ENCODE measurements around the gene ZNF454. TPM values are rescaled to one million over a fixed set of nuclear protein-coding genes. Genes with fewer than 3 reads are reported as not detected.

The ZNF454 gene
- total RNA-seq, 1 donor from 2014 or later = 4.2 TPM

DNA sequence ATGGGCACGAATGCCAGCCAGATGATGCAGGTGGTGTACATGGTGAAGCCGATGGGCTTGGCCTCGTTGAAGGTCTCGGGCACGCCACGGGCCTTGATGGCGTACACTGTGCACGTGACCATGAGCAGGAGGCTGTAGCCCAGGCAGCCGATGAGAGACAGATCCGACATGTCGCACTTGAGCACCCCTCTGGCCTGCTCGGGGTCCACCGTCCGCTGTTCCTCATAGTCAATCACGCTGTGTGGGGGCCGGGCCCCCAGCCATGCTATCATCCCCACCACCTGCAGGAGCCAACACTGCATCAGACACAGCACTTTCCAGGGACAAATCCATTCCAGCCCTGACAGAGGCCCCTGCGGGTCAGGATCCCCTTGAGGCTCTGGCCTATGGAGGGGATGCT, 41.9 kb downstream of the ZNF454 start:
- Histone ChIP-seq H3K27me3 (ENCODE audit: control insufficient read depth in 3 of 3, insufficient read depth in 3 of 3, low read length in 3 of 3) (no peaks in the 10 kb centered on the region), H3K4me3 (ENCODE audit: low read length in 3 of 3) (no peak overlapping the region), H3K27ac (ENCODE audit: low read depth, low read length) (no peak overlapping the region), H3K9ac (ENCODE audit: low read depth in 1 of 3, low read length in 3 of 3) (no peak overlapping the region), H3K4me1 (ENCODE audit: control insufficient read depth in 3 of 3, insufficient read depth in 3 of 3, low read length in 3 of 3) (no peaks in the 10 kb centered on the region), H3K36me3 (ENCODE audit: control insufficient read depth in 3 of 3, insufficient read depth in 3 of 3, low read length in 3 of 3) (no peaks in the 10 kb centered on the region), H3K9me3 (ENCODE audit: control insufficient read depth in 3 of 3, low read length in 3 of 3) (peaks cover 10 to 31% (median 11%) of the 10 kb centered on the region in 3 donors)

- no peaks in the 10 kb centered on the region for H3K4me1 ChIP-seq (ENCODE audit: control insufficient read depth in 3 of 3, insufficient read depth in 3 of 3, low read length in 3 of 3)
- no peaks in the 10 kb centered on the region for H3K36me3 ChIP-seq (ENCODE audit: control insufficient read depth in 3 of 3, insufficient read depth in 3 of 3, low read length in 3 of 3)
- H3K9ac ChIP-seq (ENCODE audit: low read depth in 1 of 3, low read length in 3 of 3) = no peak overlapping the region
- H3K27ac ChIP-seq (ENCODE audit: low read depth, low read length) = no peak overlapping the region
- no peaks in the 10 kb centered on the region for H3K27me3 ChIP-seq (ENCODE audit: control insufficient read depth in 3 of 3, insufficient read depth in 3 of 3, low read length in 3 of 3)
- H3K9me3 ChIP-seq (ENCODE audit: control insufficient read depth in 3 of 3, low read length in 3 of 3) = peaks cover 10 to 35% (median 11%) of the 10 kb centered on the region in 3 donors
- no peak overlapping the region for H3K4me3 ChIP-seq (ENCODE audit: low read length in 3 of 3)
Observed at GRCh38 chr5:178983728-178984127, 42.7 kb downstream of the ZNF454 start.

- no peak overlapping the region for H3K4me3 ChIP-seq (ENCODE audit: low read length in 3 of 3)
- H3K36me3 ChIP-seq (ENCODE audit: control insufficient read depth in 3 of 3, insufficient read depth in 3 of 3, low read length in 3 of 3) = no peaks in the 10 kb centered on the region
- H3K9me3 ChIP-seq (ENCODE audit: control insufficient read depth in 3 of 3, low read length in 3 of 3) = peaks cover 4 to 31% (median 13%) of the 10 kb centered on the region in 3 donors
- H3K27ac ChIP-seq (ENCODE audit: low read depth, low read length) = no peak overlapping the region
- H3K4me1 ChIP-seq (ENCODE audit: control insufficient read depth in 3 of 3, insufficient read depth in 3 of 3, low read length in 3 of 3) = no peaks in the 10 kb centered on the region
- H3K9ac ChIP-seq (ENCODE audit: low read depth in 1 of 3, low read length in 3 of 3) = no peak overlapping the region
- H3K27me3 ChIP-seq (ENCODE audit: control insufficient read depth in 3 of 3, insufficient read depth in 3 of 3, low read length in 3 of 3) = no peaks in the 10 kb centered on the region
Observed at GRCh38 chr5:178984145-178985072, 43.4 kb downstream of the ZNF454 start.

DNA sequence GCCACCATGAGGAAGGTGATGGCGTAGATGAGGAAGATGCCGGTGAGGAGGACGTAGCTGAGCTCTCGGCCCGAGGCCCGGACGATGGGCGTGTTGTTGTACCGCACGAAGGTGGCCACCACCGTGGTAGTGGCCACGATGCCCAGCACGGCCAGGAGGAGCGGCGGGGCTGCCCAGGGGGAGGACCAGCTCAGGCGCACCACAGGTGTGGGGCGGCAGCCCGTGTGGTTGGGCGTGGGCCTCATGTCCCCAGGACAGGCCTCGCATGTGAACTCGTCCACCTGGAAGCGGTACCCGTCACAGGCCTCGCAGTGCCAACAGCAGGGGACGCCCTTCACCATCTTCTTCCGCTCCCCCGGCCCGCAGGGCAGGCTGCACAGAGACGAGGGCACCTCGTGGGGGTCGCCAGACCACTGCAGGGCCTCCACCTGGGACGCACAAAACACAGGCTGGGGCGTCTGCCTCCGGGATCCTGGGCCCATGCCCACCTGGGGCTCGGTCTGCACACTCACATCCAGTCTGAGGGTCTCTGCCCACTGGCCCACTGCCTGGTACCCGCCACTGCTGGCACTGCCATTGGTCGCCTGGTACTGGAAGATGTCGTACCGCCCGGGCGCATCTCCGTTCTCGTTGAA, 45.4 kb downstream of the ZNF454 start:
- no peaks in the 10 kb centered on the region for H3K4me1 ChIP-seq (ENCODE audit: control insufficient read depth in 3 of 3, insufficient read depth in 3 of 3, low read length in 3 of 3)
- no peak overlapping the region for H3K4me3 ChIP-seq (ENCODE audit: low read length in 3 of 3)
- peaks cover 6 to 33% (median 16%) of the 10 kb centered on the region in 3 donors for H3K9me3 ChIP-seq (ENCODE audit: control insufficient read depth in 3 of 3, low read length in 3 of 3)
- no peak overlapping the region for H3K9ac ChIP-seq (ENCODE audit: low read depth in 1 of 3, low read length in 3 of 3)
- H3K36me3 ChIP-seq (ENCODE audit: control insufficient read depth in 3 of 3, insufficient read depth in 3 of 3, low read length in 3 of 3) = no peaks in the 10 kb centered on the region
- H3K27me3 ChIP-seq (ENCODE audit: control insufficient read depth in 3 of 3, insufficient read depth in 3 of 3, low read length in 3 of 3) = no peaks in the 10 kb centered on the region
- no peak overlapping the region for H3K27ac ChIP-seq (ENCODE audit: low read depth, low read length)

GRCh38 chr5:178988436-178989220, 47.6 kb downstream of the ZNF454 start:
- H3K4me3 ChIP-seq (ENCODE audit: low read length in 3 of 3) = no peak overlapping the region
- H3K27me3 ChIP-seq (ENCODE audit: control insufficient read depth in 3 of 3, insufficient read depth in 3 of 3, low read length in 3 of 3) = peaks cover 10 to 12% (median 11%) of the 10 kb centered on the region in 3 donors
- H3K9me3 ChIP-seq (ENCODE audit: control insufficient read depth in 3 of 3, low read length in 3 of 3) = peaks cover 6 to 23% (median 12%) of the 10 kb centered on the region in 3 donors
- H3K9ac ChIP-seq (ENCODE audit: low read depth in 1 of 3, low read length in 3 of 3) = no peak overlapping the region
- no peaks in the 10 kb centered on the region for H3K36me3 ChIP-seq (ENCODE audit: control insufficient read depth in 3 of 3, insufficient read depth in 3 of 3, low read length in 3 of 3)
- no peak overlapping the region for H3K27ac ChIP-seq (ENCODE audit: low read depth, low read length)
- H3K4me1 ChIP-seq (ENCODE audit: control insufficient read depth in 3 of 3, insufficient read depth in 3 of 3, low read length in 3 of 3) = no peaks in the 10 kb centered on the region

DNA sequence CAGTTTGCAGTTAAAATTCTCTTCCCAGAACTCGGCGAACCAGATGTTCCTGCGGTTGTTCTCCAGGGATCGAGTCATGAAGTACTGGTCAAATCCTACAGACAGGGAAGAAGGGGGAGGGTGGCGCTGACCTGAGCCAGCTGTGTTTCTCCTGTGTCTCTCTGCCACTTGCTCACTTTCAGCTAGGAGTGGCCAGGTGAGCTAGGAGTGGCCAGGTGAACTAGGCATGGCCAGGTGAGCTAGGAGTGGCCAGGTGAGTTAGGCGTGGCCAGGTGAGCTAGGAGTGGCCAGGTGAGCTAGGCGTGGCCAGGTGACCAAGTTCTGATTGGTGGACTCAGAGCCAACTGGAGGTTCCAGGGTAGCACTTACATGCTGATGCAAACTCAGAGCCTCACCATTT, 48.3 kb downstream of the ZNF454 start:
- H3K27ac ChIP-seq (ENCODE audit: low read depth, low read length) = no peak overlapping the region
- no peaks in the 10 kb centered on the region for H3K36me3 ChIP-seq (ENCODE audit: control insufficient read depth in 3 of 3, insufficient read depth in 3 of 3, low read length in 3 of 3)
- no peak overlapping the region for H3K4me3 ChIP-seq (ENCODE audit: low read length in 3 of 3)
- H3K27me3 ChIP-seq (ENCODE audit: control insufficient read depth in 3 of 3, insufficient read depth in 3 of 3, low read length in 3 of 3) = peaks cover 11 to 19% (median 14%) of the 10 kb centered on the region in 3 donors
- H3K9me3 ChIP-seq (ENCODE audit: control insufficient read depth in 3 of 3, low read length in 3 of 3) = peaks cover 6 to 21% (median 12%) of the 10 kb centered on the region in 3 donors
- H3K4me1 ChIP-seq (ENCODE audit: control insufficient read depth in 3 of 3, insufficient read depth in 3 of 3, low read length in 3 of 3) = no peaks in the 10 kb centered on the region
- no peak overlapping the region for H3K9ac ChIP-seq (ENCODE audit: low read depth in 1 of 3, low read length in 3 of 3)

GRCh38 chr5:178990491-178990890, 49.5 kb downstream of the ZNF454 start:
- H3K9ac ChIP-seq (ENCODE audit: low read depth in 1 of 3, low read length in 3 of 3) = no peak overlapping the region
- H3K9me3 ChIP-seq (ENCODE audit: control insufficient read depth in 3 of 3, low read length in 3 of 3) = peaks cover 6 to 18% (median 12%) of the 10 kb centered on the region in 3 donors
- H3K27me3 ChIP-seq (ENCODE audit: control insufficient read depth in 3 of 3, insufficient read depth in 3 of 3, low read length in 3 of 3) = peaks cover 12 to 22% (median 20%) of the 10 kb centered on the region in 3 donors
- no peak overlapping the region for H3K4me3 ChIP-seq (ENCODE audit: low read length in 3 of 3)
- H3K36me3 ChIP-seq (ENCODE audit: control insufficient read depth in 3 of 3, insufficient read depth in 3 of 3, low read length in 3 of 3) = no peaks in the 10 kb centered on the region
- no peaks in the 10 kb centered on the region for H3K4me1 ChIP-seq (ENCODE audit: control insufficient read depth in 3 of 3, insufficient read depth in 3 of 3, low read length in 3 of 3)
- H3K27ac ChIP-seq (ENCODE audit: low read depth, low read length) = no peak overlapping the region

DNA sequence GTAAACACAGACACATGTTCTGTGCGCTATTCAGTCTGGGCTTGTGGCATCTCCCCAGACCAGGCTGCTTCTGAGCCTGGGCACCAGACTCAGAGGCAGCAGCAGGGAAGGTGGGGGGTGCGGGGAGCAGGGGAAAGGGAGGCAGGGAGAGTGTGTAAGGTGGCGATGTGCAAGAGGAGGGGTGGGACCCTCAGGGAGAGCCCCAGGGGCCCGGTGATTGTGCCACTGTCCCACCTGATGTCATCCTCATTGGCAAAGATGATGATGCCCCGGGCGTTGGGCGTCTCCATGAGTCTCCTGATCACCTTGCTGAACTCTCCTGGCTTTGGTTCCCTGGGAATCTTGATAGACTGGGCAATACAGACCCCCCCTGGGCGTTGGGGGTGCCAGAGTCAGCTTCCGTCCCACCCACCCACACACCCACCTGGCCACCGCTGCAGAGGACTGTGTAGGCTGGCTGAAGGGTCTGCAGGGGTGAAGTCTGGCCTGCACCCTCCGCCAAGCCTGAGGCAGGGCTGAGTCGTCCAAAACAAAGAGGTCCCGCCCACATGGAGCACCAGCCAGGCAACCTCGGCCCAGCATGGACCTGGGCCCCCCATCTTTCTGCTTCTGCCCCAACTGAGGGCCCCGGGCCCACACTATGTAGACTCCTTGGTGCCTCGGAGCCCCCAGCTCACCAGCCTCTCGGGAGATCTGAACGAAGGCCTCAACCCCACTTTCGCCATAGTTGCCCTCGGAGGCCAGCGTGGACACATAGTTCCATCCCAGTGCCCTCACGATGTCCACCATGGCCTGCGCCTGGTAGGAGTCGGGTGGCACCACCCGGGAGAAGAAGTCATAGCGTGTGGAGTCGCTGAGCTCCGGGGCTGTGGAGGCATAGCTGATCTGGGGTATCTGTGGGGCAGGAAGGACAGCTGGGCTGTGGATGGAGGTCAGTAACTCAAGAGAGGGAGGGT, 50.5 kb downstream of the ZNF454 start:
- Histone ChIP-seq H3K9me3 (ENCODE audit: control insufficient read depth in 3 of 3, low read length in 3 of 3) (peaks cover 6 to 14% (median 12%) of the 10 kb centered on the region in 3 donors), H3K9ac (ENCODE audit: low read depth in 1 of 3, low read length in 3 of 3) (no peak overlapping the region), H3K36me3 (ENCODE audit: control insufficient read depth in 3 of 3, insufficient read depth in 3 of 3, low read length in 3 of 3) (no peaks in the 10 kb centered on the region), H3K4me1 (ENCODE audit: control insufficient read depth in 3 of 3, insufficient read depth in 3 of 3, low read length in 3 of 3) (no peaks in the 10 kb centered on the region), H3K27me3 (ENCODE audit: control insufficient read depth in 3 of 3, insufficient read depth in 3 of 3, low read length in 3 of 3) (peaks cover 19 to 30% (median 27%) of the 10 kb centered on the region in 3 donors), H3K27ac (ENCODE audit: low read depth, low read length) (no peak overlapping the region), H3K4me3 (ENCODE audit: low read length in 3 of 3) (no peak overlapping the region)
